SU-DHL-6 (cell line): Measurements from ENCODE around the gene CYP4F12.

Experiments used
- H2AFZ ChIP-seq: fragments of 200-600 bp; sonication (generic); 2 replicates; pipeline ENCODE4 v1.6.1; 2014; ENCODE audit warnings: low read depth, mild to moderate bottlenecking, moderate library complexity, mixed read lengths, antibody characterized with exemption, low read length; ENCODE audit not compliant: severe bottlenecking
- H3F3A ChIP-seq: fragments of 200-600 bp; shearing (Covaris generic); 2 replicates; pipeline ENCODE4 v1.6.0; 2016; ENCODE audit warnings: antibody characterized with exemption, mild to moderate bottlenecking; ENCODE audit not compliant: insufficient read depth
- H3K27ac ChIP-seq: fragments of 200-600 bp; sonication (generic); 2 replicates; pipeline ENCODE4 v1.5.1; 2016; ENCODE audit warnings: low read depth, mild to moderate bottlenecking, low read length, moderate library complexity, mixed read lengths
- H3K27me3 ChIP-seq: fragments of 200-600 bp; sonication (generic), shearing (Covaris generic); 2 replicates; pipeline ENCODE4 v1.6.0; 2014; ENCODE audit warnings: mild to moderate bottlenecking, low read length
- H3K36me3 ChIP-seq: fragments of 200-600 bp; sonication (generic); 2 replicates; pipeline ENCODE4 v1.6.1; 2014; ENCODE audit warnings: mild to moderate bottlenecking, low read length, mixed read lengths
- H3K4me2 ChIP-seq: fragments of 300-600, 200-600 bp; shearing (Covaris generic), sonication (generic); 2 replicates; pipeline ENCODE4 v1.6.0; 2014; ENCODE audit warnings: low read length, low read depth, mild to moderate bottlenecking; ENCODE audit not compliant: poor library complexity, severe bottlenecking
- H3K4me3 ChIP-seq: fragments of 200-600 bp; sonication (generic); 2 replicates; pipeline ENCODE4 v1.5.1; 2014; ENCODE audit warnings: antibody characterized with exemption, low read length, mild to moderate bottlenecking, mixed read lengths; ENCODE audit not compliant: insufficient read depth, poor library complexity, severe bottlenecking
- H3K79me2 ChIP-seq: fragments of 200-600 bp; sonication (generic); 2 replicates; pipeline ENCODE4 v1.6.1; 2014; ENCODE audit warnings: mild to moderate bottlenecking, low read length, moderate library complexity; ENCODE audit not compliant: insufficient read depth
- H3K9ac ChIP-seq: fragments of 200-600 bp; sonication (generic); 2 replicates; pipeline ENCODE4 v1.7.0; 2014; ENCODE audit warnings: mild to moderate bottlenecking, low read length
- H3K9me2 ChIP-seq: fragments of 200-600 bp; sonication (generic); replicated peaks from 2 replicates; pipeline ENCODE4 v1.6.1; 2014; ENCODE audit warnings: low read length; ENCODE audit not compliant: insufficient read depth
- H3K9me3 ChIP-seq: fragments of 200-600 bp; sonication (generic); 2 replicates; pipeline ENCODE4 v1.6.1; 2014; ENCODE audit warnings: low read length, mixed read lengths; ENCODE audit not compliant: insufficient read depth
- H4K20me1 ChIP-seq: fragments of 200-600 bp; sonication (generic); 2 replicates; pipeline ENCODE4 v1.6.1; 2014; ENCODE audit warnings: low read depth, mild to moderate bottlenecking, antibody characterized with exemption, low read length, moderate library complexity, mixed read lengths
- EZH2phosphoT487 ChIP-seq: fragments of 200-600 bp; sonication (generic), shearing (Covaris generic); conservative IDR thresholded peaks from 2 replicates; pipeline ENCODE4 v1.6.1; 2018; ENCODE audit warnings: mild to moderate bottlenecking, antibody characterized with exemption, low read length, moderate library complexity, mixed read lengths
- TF ChIP-seq, protein P1 (sequence below): fragments of 200-600 bp; sonication (generic); IDR thresholded peaks from one replicate; pipeline ENCODE4 v1.5.1; 2017; ENCODE audit warnings: antibody characterized with exemption, mild to moderate bottlenecking, low read length, moderate library complexity; ENCODE audit not compliant: insufficient read depth, poor library complexity, severe bottlenecking

The CYP4F12 gene

DNA sequence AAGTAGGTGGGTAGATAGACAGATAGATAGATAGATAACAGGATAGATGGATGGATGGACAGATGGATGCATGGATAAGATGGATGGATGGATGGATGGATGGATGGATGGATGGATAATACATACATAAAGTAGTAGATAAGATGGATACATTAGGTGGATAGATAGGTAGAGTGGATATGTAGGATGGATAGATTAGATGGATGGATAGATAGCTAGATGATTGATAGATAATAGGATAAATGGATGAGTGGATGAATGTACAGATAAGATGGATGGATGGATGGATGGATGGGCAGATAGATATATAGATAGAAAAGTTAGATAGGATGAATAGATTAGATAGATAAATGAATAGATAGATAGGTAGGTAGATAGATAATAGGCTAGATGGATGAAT, 30.1 kb upstream of the CYP4F12 start:
- Histone ChIP-seq H3K9ac (no peak overlapping the region), H3K27me3 (no peaks in the 10 kb centered on the region), H3K4me3 (no peak overlapping the region), H3K36me3 (no peaks in the 10 kb centered on the region), H2AFZ (no peak overlapping the region), H3K9me2 (no peaks in the 10 kb centered on the region), H3F3A (no peaks in the 10 kb centered on the region), H4K20me1 (no peaks in the 10 kb centered on the region), H3K4me2 (no peak overlapping the region), H3K27ac (no peak overlapping the region), H3K9me3 (no peaks in the 10 kb centered on the region), H3K79me2 (no peaks in the 10 kb centered on the region)
- TF ChIP-seq EZH2phosphoT487: no peak
- TF ChIP-seq, protein P1, sequence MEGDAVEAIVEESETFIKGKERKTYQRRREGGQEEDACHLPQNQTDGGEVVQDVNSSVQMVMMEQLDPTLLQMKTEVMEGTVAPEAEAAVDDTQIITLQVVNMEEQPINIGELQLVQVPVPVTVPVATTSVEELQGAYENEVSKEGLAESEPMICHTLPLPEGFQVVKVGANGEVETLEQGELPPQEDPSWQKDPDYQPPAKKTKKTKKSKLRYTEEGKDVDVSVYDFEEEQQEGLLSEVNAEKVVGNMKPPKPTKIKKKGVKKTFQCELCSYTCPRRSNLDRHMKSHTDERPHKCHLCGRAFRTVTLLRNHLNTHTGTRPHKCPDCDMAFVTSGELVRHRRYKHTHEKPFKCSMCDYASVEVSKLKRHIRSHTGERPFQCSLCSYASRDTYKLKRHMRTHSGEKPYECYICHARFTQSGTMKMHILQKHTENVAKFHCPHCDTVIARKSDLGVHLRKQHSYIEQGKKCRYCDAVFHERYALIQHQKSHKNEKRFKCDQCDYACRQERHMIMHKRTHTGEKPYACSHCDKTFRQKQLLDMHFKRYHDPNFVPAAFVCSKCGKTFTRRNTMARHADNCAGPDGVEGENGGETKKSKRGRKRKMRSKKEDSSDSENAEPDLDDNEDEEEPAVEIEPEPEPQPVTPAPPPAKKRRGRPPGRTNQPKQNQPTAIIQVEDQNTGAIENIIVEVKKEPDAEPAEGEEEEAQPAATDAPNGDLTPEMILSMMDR: no peak

DNA sequence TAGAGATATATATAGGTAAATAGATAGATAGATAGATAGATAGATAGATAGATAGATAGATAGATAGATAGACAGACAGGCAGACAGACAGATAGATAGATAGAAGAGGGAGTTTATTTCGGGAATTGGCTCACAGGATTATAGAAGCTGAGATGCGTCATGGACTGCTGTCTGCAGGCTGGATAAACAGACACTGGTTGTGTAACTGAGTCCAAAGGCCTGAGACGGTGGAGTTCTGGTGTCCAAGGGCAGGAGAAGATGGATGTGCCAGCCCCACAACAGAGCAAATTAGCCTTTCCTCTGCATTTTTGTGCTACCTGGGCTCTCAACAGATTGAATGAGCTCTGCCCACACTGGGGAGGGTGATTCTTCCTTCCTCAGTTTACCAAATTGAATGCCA, 29.5 kb upstream of the CYP4F12 start:
- no peaks in the 10 kb centered on the region for H3K27me3 ChIP-seq
- H3K27ac ChIP-seq: no peak overlapping the region
- no peaks in the 10 kb centered on the region for H3K9me3 ChIP-seq

GRCh38 chr19:15644066-15644741, 28.7 kb upstream of the CYP4F12 start:
- TF ChIP-seq EZH2phosphoT487: no peak
- TF ChIP-seq, protein P1: no peak
- Histone ChIP-seq H2AFZ (no peak overlapping the region), H3K27ac (no peak overlapping the region), H3K9ac (no peak overlapping the region), H3K27me3 (no peaks in the 10 kb centered on the region), H3K79me2 (no peaks in the 10 kb centered on the region), H3K9me3 (no peaks in the 10 kb centered on the region), H3K4me3 (no peak overlapping the region), H3F3A (no peaks in the 10 kb centered on the region), H3K9me2 (no peaks in the 10 kb centered on the region), H3K4me2 (no peak overlapping the region), H4K20me1 (no peaks in the 10 kb centered on the region), H3K36me3 (no peaks in the 10 kb centered on the region)

More for the DNA sequence above, 29.5 kb upstream of the CYP4F12 start:
- Histone ChIP-seq H3K4me2 (no peak overlapping the region), H4K20me1 (no peaks in the 10 kb centered on the region), H3K9me2 (no peaks in the 10 kb centered on the region), H3F3A (no peaks in the 10 kb centered on the region), H3K9ac (no peak overlapping the region), H3K4me3 (no peak overlapping the region), H2AFZ (no peak overlapping the region), H3K36me3 (no peaks in the 10 kb centered on the region), H3K79me2 (no peaks in the 10 kb centered on the region)
- TF ChIP-seq EZH2phosphoT487: no peak
- TF ChIP-seq, protein P1: no peak
